OCI-LY7 (cell line): ENCODE data around the gene OTUD7B. TPM values are rescaled to one million over a fixed set of nuclear protein-coding genes. Genes with fewer than 3 reads are reported as not detected.

Experiments
- BruUV-seq: library from RNA; stranded (reverse); fragments of 400-500 nt; replicated peaks from 2 replicates; lab custom pipeline; 2021; lab: Mats Ljungman, UMichigan
- CTCF ChIA-PET: fragments of 300-600 bp; sonication (Branson Sonifier 250); formaldehyde crosslinking; loops from one replicate; lab custom pipeline; 2022; ENCODE audit warnings: antibody characterized with exemption; ENCODE audit not compliant: unreplicated experiment; lab: Charles Lee
- POLR2A ChIA-PET: fragments of 300-600 bp; sonication (Branson Sonifier 250); formaldehyde crosslinking; loops from one replicate; lab custom pipeline; 2022; ENCODE audit warnings: antibody characterized with exemption; lab: Charles Lee
- DNase-seq: peaks from one replicate; pipeline ENCODE4 v3.0.0-alpha.2; 2015; ENCODE audit warnings: low spot score
- H2AFZ ChIP-seq: fragments of 200-600 bp; sonication (generic), shearing (Covaris generic); 2 replicates; pipeline ENCODE4 v1.6.1; 2014; ENCODE audit warnings: mild to moderate bottlenecking, antibody characterized with exemption, low read length, moderate library complexity
- H3K27ac ChIP-seq: fragments of 200-600 bp; sonication (generic); 2 replicates; pipeline ENCODE4 v1.5.1; 2014; ENCODE audit warnings: mixed run types, low read depth, mild to moderate bottlenecking, moderate library complexity, low read length, inconsistent platforms; ENCODE audit not compliant: poor library complexity, severe bottlenecking
- H3K36me3 ChIP-seq: fragments of 200-600 bp; sonication (generic); 2 replicates; pipeline ENCODE4 v1.6.1; 2014; ENCODE audit warnings: mild to moderate bottlenecking, antibody characterized with exemption, low read length, moderate library complexity, mixed read lengths; ENCODE audit not compliant: insufficient read depth
- H3K4me1 ChIP-seq: fragments of 200-600 bp; sonication (generic); 2 replicates; pipeline ENCODE4 v1.5.1; 2014; ENCODE audit warnings: mild to moderate bottlenecking, low read length; ENCODE audit not compliant: insufficient read depth, poor library complexity, severe bottlenecking
- H3K4me2 ChIP-seq: fragments of 200-600 bp; sonication (generic); 2 replicates; pipeline ENCODE4 v1.6.1; 2014; ENCODE audit warnings: mild to moderate bottlenecking, low read length
- H3K4me3 ChIP-seq: fragments of 200-600 bp; sonication (generic); 2 replicates; pipeline ENCODE4 v1.5.1; 2014; ENCODE audit warnings: mild to moderate bottlenecking, low read depth, low read length; ENCODE audit not compliant: poor library complexity, severe bottlenecking
- H3K79me2 ChIP-seq: fragments of 200-600 bp; sonication (generic); 2 replicates; pipeline ENCODE4 v1.6.1; 2016; ENCODE audit warnings: low read depth, mild to moderate bottlenecking, low read length, moderate library complexity, mixed read lengths; ENCODE audit not compliant: insufficient read depth
- H3K9me2 ChIP-seq: fragments of 200-600 bp; sonication (generic); 2 replicates; pipeline ENCODE4 v1.6.1; 2016; ENCODE audit warnings: mild to moderate bottlenecking, low read length, mixed read lengths; ENCODE audit not compliant: insufficient read depth
- H3K9me3 ChIP-seq: fragments of 200-600 bp; sonication (generic); 2 replicates; pipeline ENCODE4 v1.6.1; 2014; ENCODE audit warnings: mild to moderate bottlenecking, mixed run types, low read length, mixed read lengths
- H4K20me1 ChIP-seq: fragments of 200-600 bp; sonication (generic); 2 replicates; pipeline ENCODE4 v1.6.1; 2014; ENCODE audit warnings: mild to moderate bottlenecking, antibody characterized with exemption, low read length, moderate library complexity, mixed read lengths; ENCODE audit not compliant: insufficient read depth
- CTCF ChIP-seq: fragments of 200-600 bp; sonication (generic); conservative IDR thresholded peaks from 2 replicates; pipeline ENCODE4 v1.5.1; 2014; ENCODE audit warnings: mild to moderate bottlenecking, antibody characterized with exemption, low read length, moderate library complexity, mixed read lengths
- EZH2phosphoT487 ChIP-seq: fragments of 200-600 bp; sonication (generic); IDR thresholded peaks from 2 replicates; pipeline ENCODE4 v1.6.1; 2018; ENCODE audit warnings: low read depth, borderline replicate concordance, mild to moderate bottlenecking, mixed run types, antibody characterized with exemption, low read length, moderate library complexity, mixed read lengths
- intact Hi-C: fragments of 100-400 bp; cut with micrococcal nuclease; formaldehyde crosslinking; loops from one replicate; pipeline ENCODE4 v1.10.0; 2022; ENCODE audit not compliant: unreplicated experiment
- total RNA-seq, 2 experiments: library from RNA; depleted of rRNA in 1 of 2; stranded (reverse); fragments of >200 nt in 1 of 2; shearing (Covaris generic) in 1 of 2; gene quantifications; 2 replicates each; pipeline ENCODE4 v1.2.3, GENCODE V29; 2014 to 2022

The OTUD7B gene
- total RNA-seq, 2 experiments from 2014 or later, result 1.7 to 4.3 TPM

GRCh38 chr1:149937759-149938158, 72.8 kb downstream of the OTUD7B start:
- ChIA-PET CTCF (no interaction called here), POLR2A (interaction anchor here (0.7 to 1.5 kb wide), 2 partner anchors 9 to 49 kb away, joined by 3 read pairs; no protein-coding TSS in a partner anchor)
- DNase-seq, result no peak
- Histone ChIP-seq H3K79me2 (no peaks in the 10 kb centered on the region), H3K4me2 (peak overlapping the region; percentile 39; the same call in 1 of the 2 replicates), H2AFZ (peak overlapping the region; percentile 21; the same call in 1 of the 2 replicates), H3K36me3 (no peaks in the 10 kb centered on the region), H3K9me3 (no peaks in the 10 kb centered on the region), H3K4me1 (peaks cover 12% of the 10 kb centered on the region), H3K9me2 (no peaks in the 10 kb centered on the region), H3K4me3 (no peak overlapping the region), H4K20me1 (no peaks in the 10 kb centered on the region), H3K27ac (no peak overlapping the region)
- TF ChIP-seq CTCF (no peak), EZH2phosphoT487 (no peak)
- intact Hi-C loops, result no loop called here
- no TSS peak for BruUV-seq

- POLR2A ChIA-PET, result interaction anchor here (1.5 kb wide), 1 partner anchor 9 kb away, joined by 3 read pairs; no protein-coding TSS in a partner anchor
- Histone ChIP-seq H3K79me2 (no peaks in the 10 kb centered on the region), H3K36me3 (no peaks in the 10 kb centered on the region), H2AFZ (peak overlapping the region; percentile 21; the same call in 1 of the 2 replicates), H3K4me3 (no peak overlapping the region), H3K4me2 (peak overlapping the region; percentile 39), H3K9me3 (no peaks in the 10 kb centered on the region), H4K20me1 (no peaks in the 10 kb centered on the region), H3K27ac (no peak overlapping the region), H3K9me2 (no peaks in the 10 kb centered on the region), H3K4me1 (peaks cover 12% of the 10 kb centered on the region)
- CTCF ChIA-PET, result no interaction called here
- no TSS peak for BruUV-seq
- intact Hi-C loops, result no loop called here
- DNase-seq, result no peak
- TF ChIP-seq EZH2phosphoT487, result no peak
- TF ChIP-seq CTCF, result no peak
These were observed 73.4 kb downstream of the OTUD7B start for GRCh38 chr1:149936992-149937705.
